NCI-H82 treated with DMSO at 0.1 percent for 48 hours (cell line): ENCODE results near the gene WDR82.

Source experiments
- DNase-seq: peaks from one replicate; lab custom pipeline; 2025; ENCODE audit not compliant: unreplicated experiment; lab: John Stamatoyannopoulos, UW

The WDR82 gene

GRCh38 chr3:52257911-52258310 is 20.5 kb downstream of the WDR82 start:
- no peak for DNase-seq

- DNase-seq, result no peak
Measured at GRCh38 chr3:52256622-52257021, 21.8 kb downstream of the WDR82 start.

GRCh38 chr3:52256159-52256558 is 22.3 kb downstream of the WDR82 start:
- no peak for DNase-seq

- DNase-seq, result no peak
Measured at GRCh38 chr3:52254608-52255007, 23.8 kb downstream of the WDR82 start.

GRCh38 chr3:52253314-52254304 is 24.8 kb downstream of the WDR82 start:
- no peak for DNase-seq

GRCh38 chr3:52250122-52250521 is 28.3 kb downstream of the WDR82 start:
- no peak for DNase-seq

- DNase-seq, result no peak
Measured at GRCh38 chr3:52249683-52250082, 28.8 kb downstream of the WDR82 start.

- peak; percentile 4 for DNase-seq
Measured at GRCh38 chr3:52248816-52249547, 29.5 kb downstream of the WDR82 start.

GRCh38 chr3:52248165-52248541 is 30.3 kb downstream of the WDR82 start:
- no peak for DNase-seq

GRCh38 chr3:52247409-52248164 is 30.9 kb downstream of the WDR82 start:
- no peak for DNase-seq

- no peak for DNase-seq
Measured at GRCh38 chr3:52246728-52247408, 31.6 kb downstream of the WDR82 start.

- DNase-seq, result no peak
Measured at GRCh38 chr3:52246264-52246620, 32.2 kb downstream of the WDR82 start.

GRCh38 chr3:52245322-52246263 is 32.9 kb downstream of the WDR82 start, which contains the start of gene PPM1M:
TSS of gene PPM1M (plus strand) at chr3:52245759. CDS start at chr3:52245825, 66 bp downstream.
- no peak for DNase-seq

GRCh38 chr3:52243791-52244628 is 34.4 kb downstream of the WDR82 start:
- DNase-seq, result no peak

- DNase-seq, result no peak
Measured at GRCh38 chr3:52242039-52242438, 36.4 kb downstream of the WDR82 start.

- no peak for DNase-seq
Measured at GRCh38 chr3:52240886-52241370, 37.5 kb downstream of the WDR82 start.

- DNase-seq, result peak; percentile 92
Measured at GRCh38 chr3:52240059-52240885, 38.2 kb downstream of the WDR82 start.
